ENCODE measurements around the gene C4orf36. TPM values are rescaled to one million over a fixed set of nuclear protein-coding genes. Genes with fewer than 3 reads are reported as not detected.

The C4orf36 gene
- 0.64 to 1.4 TPM (median 1.0 TPM) in 5 replicates for total RNA-seq (2022; extraction: Qiagen RNA extraction; ENCODE audit: low read depth)

GRCh38 chr4:86891762-86892635, at the start of gene C4orf36:
Gene C4orf36, minus strand, starts transcription at chr4:86892422. Its CDS starts 902 bp downstream, at chr4:86891520.

GRCh38 chr4:86934771-86935565, 42.7 kb upstream of the C4orf36 start, which contains the start of gene AFF1:
Gene AFF1, plus strand, starts transcription at chr4:86935011. Its CDS starts 13,523 bp downstream, at chr4:86948534.

GRCh38 chr4:86848732-86849619, 43.2 kb downstream of the C4orf36 start, which contains the start of gene SLC10A6:
Gene SLC10A6, minus strand, starts transcription at chr4:86849384. Its CDS starts 269 bp downstream, at chr4:86849115.

Other genes with a start within 250 kb of the C4orf36 start
- not detected in 5 replicates for gene SLC10A6, start 43.0 kb downstream of the C4orf36 start, total RNA-seq (2022; extraction: Qiagen RNA extraction; ENCODE audit: low read depth)
- gene AFF1, start 42.6 kb upstream of the C4orf36 start, total RNA-seq (2022; extraction: Qiagen RNA extraction; ENCODE audit: low read depth) = 8.9 to 13.6 TPM (median 11.0 TPM) in 5 replicates